ENCODE measurements around the gene B3GALT6. TPM values are rescaled to one million over a fixed set of nuclear protein-coding genes. Genes with fewer than 3 reads are reported as not detected.
A peak's percentile ranks its signal among the peaks of the same experiment; 100 is the strongest.

B3GALT6 gene
- total RNA-seq, 2 experiments from 2014 or later, result 17.5 to 18.9 TPM

- peaks cover 14% of the 10 kb centered on the region for H3K4me1 Mint-ChIP-seq
- no peak for DNase-seq
- H3K27ac Mint-ChIP-seq, result peak overlapping the region; percentile 38
- H3K27me3 Mint-ChIP-seq, result no peaks in the 10 kb centered on the region
- H3K4me3 Mint-ChIP-seq, result no peak overlapping the region
- no peaks in the 10 kb centered on the region for H3K9me3 Mint-ChIP-seq
- H3K36me3 Mint-ChIP-seq, result peaks cover 26% of the 10 kb centered on the region
Observed at GRCh38 chr1:1253314-1253713, 21.3 kb downstream of the B3GALT6 start.

DNA sequence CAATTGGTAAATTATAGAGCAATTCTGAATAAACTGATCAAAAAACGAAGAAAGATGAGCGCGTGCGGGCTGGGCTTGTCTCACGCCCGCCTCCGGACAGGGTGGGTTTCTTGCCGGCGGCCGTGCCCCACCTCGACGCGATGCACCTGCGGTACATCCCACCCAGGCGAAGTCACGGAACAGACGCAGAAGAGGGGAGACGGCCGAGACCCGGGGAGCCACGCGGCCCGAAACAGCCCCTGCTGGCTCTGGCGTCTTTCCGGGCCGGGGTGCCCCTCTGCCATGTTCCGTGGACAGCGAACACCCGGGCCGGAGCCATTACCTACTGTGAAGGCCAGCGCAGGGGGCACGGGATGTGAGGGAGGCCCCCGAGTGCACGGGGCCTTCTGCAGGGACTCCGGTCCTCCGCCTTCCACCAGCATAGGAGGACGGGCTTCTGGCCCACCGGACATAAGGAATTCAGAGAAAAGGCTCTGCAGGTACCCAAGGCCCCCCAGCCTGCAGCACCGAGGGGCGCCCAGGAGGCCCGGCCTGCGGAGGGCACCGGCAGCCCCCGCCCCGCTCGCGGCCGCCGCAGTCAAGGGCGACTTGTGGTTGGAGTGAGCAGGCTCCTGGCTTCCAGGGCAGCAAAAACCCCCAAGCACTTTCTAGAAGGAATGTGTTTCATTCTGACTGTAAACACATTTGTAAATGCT lies 22.1 kb downstream of the B3GALT6 start:
- peaks cover 14% of the 10 kb centered on the region for H3K4me1 Mint-ChIP-seq
- no peaks in the 10 kb centered on the region for H3K27me3 Mint-ChIP-seq
- H3K36me3 Mint-ChIP-seq, result peaks cover 29% of the 10 kb centered on the region
- H3K27ac Mint-ChIP-seq, result no peak overlapping the region
- no peak overlapping the region for H3K4me3 Mint-ChIP-seq
- no peak for DNase-seq
- H3K9me3 Mint-ChIP-seq, result no peaks in the 10 kb centered on the region

GRCh38 chr1:1254667-1254998 lies 22.6 kb downstream of the B3GALT6 start:
- Mint-ChIP-seq H3K27me3 (no peaks in the 10 kb centered on the region), H3K4me3 (no peak overlapping the region), H3K27ac (no peak overlapping the region), H3K9me3 (no peaks in the 10 kb centered on the region), H3K36me3 (peaks cover 32% of the 10 kb centered on the region), H3K4me1 (peaks cover 13% of the 10 kb centered on the region)
- DNase-seq, result no peak

- Mint-ChIP-seq H3K27me3 (no peaks in the 10 kb centered on the region), H3K27ac (no peak overlapping the region), H3K36me3 (peaks cover 35% of the 10 kb centered on the region), H3K9me3 (no peaks in the 10 kb centered on the region), H3K4me3 (no peak overlapping the region), H3K4me1 (peaks cover 11% of the 10 kb centered on the region)
- no peak for DNase-seq
Observed at GRCh38 chr1:1255078-1255477, 23.0 kb downstream of the B3GALT6 start.

DNA sequence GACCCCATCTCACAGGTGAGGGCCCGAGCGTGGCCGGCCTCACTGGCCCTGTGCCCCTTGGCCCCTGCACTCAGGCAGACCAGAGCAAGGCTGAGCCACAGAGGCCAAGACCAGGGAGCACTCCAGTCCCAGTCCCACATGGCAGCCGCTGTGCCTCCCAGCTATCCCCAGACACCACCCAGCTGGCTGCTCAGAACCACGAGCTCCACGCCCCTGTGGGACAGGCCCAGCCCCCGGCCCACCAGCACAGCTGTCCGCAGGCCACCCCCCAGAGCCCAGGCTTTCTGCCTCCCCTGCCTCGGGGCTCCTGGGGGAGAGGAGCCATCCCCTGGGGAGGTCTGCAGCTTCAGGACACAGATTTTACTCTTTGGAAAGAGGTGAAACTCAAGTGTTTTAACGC lies 23.6 kb downstream of the B3GALT6 start:
- H3K4me1 Mint-ChIP-seq, result peaks cover 8% of the 10 kb centered on the region
- H3K4me3 Mint-ChIP-seq, result no peak overlapping the region
- no peak overlapping the region for H3K27ac Mint-ChIP-seq
- H3K27me3 Mint-ChIP-seq, result no peaks in the 10 kb centered on the region
- no peaks in the 10 kb centered on the region for H3K9me3 Mint-ChIP-seq
- DNase-seq, result no peak
- H3K36me3 Mint-ChIP-seq, result peaks cover 35% of the 10 kb centered on the region

DNA sequence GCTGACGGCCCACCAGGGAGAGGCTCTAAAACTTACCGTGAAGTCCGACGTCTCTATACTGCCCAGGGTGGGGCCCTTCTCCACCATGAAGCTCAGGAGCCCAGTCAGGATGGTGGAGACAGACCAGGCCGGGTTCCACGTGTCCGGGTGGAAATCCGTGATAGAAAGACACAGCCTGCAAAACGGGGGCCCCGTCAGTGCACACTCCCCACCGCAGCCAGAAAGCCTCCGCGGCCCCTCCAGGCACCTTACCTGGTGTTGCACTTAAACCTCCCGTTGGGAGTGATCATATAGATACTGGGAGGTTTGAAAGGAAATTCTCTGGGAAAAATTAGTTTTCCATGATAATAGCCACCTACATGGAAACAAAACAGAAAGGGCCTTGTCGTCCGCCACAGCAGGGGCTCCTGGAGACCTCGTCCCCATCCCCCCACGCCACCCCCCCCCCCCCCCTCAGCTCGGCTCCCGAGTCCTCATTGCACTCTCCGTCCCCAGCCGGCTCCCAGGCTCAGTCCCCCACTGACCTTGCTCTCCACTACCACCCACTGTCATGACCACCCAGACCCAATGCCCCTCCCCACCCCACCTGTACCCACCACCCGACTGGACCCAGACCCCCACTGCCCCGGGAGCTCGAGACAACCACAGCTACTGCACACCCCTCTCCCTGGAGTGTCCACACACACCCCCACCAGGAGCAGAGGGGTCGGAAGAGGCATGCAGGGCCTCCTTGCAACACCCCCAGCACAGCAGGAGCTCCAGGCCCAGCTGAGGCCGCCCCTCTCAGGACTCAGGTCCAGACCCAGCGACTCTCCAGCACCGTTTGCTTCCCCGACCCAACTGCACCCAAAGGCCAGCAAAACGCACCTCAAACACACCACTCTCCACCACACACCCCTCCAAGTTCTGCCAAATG lies 25.2 kb downstream of the B3GALT6 start:
- peaks cover 5% of the 10 kb centered on the region for H3K4me1 Mint-ChIP-seq
- H3K27me3 Mint-ChIP-seq, result no peaks in the 10 kb centered on the region
- H3K36me3 Mint-ChIP-seq, result peaks cover 33% of the 10 kb centered on the region
- no peak for DNase-seq
- H3K9me3 Mint-ChIP-seq, result no peaks in the 10 kb centered on the region
- no peak overlapping the region for H3K4me3 Mint-ChIP-seq
- peak overlapping the region; percentile 65 for H3K27ac Mint-ChIP-seq

DNA sequence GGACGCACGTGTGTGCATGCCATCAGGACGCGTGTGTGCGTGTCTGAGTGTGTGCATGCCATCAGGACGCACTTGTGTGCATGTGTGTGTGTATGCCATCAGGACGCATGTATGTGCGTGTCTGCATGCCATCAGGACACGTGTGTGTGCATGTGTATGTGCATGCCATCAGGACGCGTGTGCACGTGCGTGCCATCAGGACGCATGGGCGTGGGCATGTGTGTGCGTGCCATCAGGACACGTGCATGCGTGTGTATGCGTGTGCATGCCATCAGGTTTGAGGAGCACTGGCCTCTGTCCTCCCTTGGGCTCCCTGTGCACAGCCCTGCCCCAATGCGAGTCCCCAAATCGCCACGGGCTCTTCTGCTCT lies 27.1 kb downstream of the B3GALT6 start:
- H3K27me3 Mint-ChIP-seq, result no peaks in the 10 kb centered on the region
- H3K27ac Mint-ChIP-seq, result no peak overlapping the region
- H3K36me3 Mint-ChIP-seq, result peaks cover 26% of the 10 kb centered on the region
- H3K9me3 Mint-ChIP-seq, result no peaks in the 10 kb centered on the region
- H3K4me1 Mint-ChIP-seq, result peaks cover 5% of the 10 kb centered on the region
- H3K4me3 Mint-ChIP-seq, result no peak overlapping the region
- DNase-seq, result no peak

- no peaks in the 10 kb centered on the region for H3K9me3 Mint-ChIP-seq
- no peaks in the 10 kb centered on the region for H3K27me3 Mint-ChIP-seq
- no peak for DNase-seq
- H3K4me3 Mint-ChIP-seq, result no peak overlapping the region
- peaks cover 5% of the 10 kb centered on the region for H3K4me1 Mint-ChIP-seq
- peaks cover 29% of the 10 kb centered on the region for H3K36me3 Mint-ChIP-seq
- peak overlapping the region; percentile 63 for H3K27ac Mint-ChIP-seq
Observed at GRCh38 chr1:1259540-1259939, 27.5 kb downstream of the B3GALT6 start.

DNA sequence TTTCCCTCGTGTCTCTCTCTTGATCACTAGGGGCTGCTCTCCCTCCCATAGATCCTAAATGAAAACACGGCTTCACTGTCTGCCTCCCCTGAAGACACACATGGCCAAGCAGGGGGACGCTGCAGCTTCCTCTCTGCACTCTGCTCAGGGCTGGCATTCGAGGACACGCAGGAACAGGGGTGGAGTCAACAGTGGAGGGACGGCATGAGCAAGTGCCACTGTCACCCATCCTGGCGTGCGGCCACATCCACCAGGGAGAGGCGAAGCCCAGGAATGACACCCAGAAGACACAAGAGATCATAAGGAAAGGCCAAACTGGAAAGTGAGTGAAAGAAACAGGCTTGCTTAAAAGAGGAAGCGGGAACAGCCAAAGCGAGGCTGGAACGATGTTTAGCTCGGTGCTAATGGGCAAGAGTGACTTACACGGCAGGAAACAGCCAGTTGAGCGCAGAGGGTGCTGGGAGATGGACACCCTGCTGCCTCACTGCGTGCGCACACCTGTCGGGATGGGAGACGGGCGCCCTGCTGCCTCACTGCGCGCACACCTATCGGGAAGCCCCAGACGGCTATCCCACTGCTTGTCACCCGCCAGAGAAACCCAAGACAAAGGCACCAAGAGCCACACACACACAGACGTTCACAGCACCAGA lies 28.0 kb downstream of the B3GALT6 start:
- H3K27ac Mint-ChIP-seq, result peak overlapping the region; percentile 63
- peaks cover 29% of the 10 kb centered on the region for H3K36me3 Mint-ChIP-seq
- H3K4me1 Mint-ChIP-seq, result peaks cover 5% of the 10 kb centered on the region
- H3K4me3 Mint-ChIP-seq, result no peak overlapping the region
- H3K9me3 Mint-ChIP-seq, result no peaks in the 10 kb centered on the region
- H3K27me3 Mint-ChIP-seq, result no peaks in the 10 kb centered on the region
- no peak for DNase-seq

DNA sequence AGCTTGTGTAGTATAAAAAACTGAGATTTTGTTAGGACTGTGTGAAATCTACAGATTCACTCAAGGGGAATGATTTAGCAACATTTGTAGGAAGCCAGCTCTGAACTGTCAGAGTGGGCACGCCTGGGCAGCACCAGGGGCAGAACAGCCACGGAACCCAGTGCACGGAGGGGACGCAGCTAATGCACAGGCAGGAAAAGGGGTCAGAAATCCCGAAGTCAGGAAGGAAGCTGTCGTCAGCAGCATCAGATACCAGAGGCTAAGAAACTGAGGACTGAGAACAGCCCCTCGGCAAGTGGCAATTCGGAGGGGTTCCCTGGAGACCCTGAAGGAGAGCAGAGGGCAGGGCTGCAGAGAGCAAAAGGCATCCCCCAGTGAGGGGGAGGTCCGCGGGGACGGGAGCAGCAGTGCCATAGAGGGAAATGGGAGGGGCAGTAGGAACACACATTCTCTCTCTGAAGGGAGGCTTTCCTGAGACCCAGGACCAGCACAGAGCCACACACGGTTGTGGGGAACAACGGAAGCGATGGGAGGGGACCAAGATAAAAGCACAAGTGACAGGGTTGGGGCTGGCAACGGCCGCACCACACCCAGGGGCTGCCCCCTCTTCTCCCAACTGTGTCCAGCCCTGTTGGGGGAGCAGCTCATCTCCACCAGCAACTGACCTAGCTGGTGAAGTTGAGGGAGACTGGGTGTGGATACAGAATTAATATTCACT lies 29.0 kb downstream of the B3GALT6 start:
- Mint-ChIP-seq H3K9me3 (no peaks in the 10 kb centered on the region), H3K36me3 (peaks cover 32% of the 10 kb centered on the region), H3K4me3 (no peak overlapping the region), H3K27ac (peak overlapping the region; percentile 34), H3K4me1 (peaks cover 5% of the 10 kb centered on the region), H3K27me3 (no peaks in the 10 kb centered on the region)
- no peak for DNase-seq

DNA sequence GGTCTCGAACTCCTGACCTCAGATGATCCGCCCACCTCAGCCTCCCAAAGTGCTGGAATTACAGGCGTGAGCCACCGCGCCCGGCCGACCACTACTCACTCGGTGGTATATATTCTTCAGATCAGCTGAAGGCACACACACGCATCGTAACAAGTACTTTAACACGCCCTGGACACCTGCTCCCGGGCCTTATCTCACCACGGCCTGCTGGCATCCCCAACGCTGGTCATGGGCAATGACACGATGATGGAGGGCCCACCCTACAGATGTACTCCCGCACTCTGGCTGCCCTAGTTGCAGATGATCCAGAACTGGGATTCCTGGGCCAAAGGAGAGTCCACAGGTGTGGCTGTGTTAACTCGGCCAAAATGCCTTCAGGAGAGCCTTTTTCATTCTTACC lies 30.0 kb downstream of the B3GALT6 start:
- H3K4me3 Mint-ChIP-seq, result no peak overlapping the region
- H3K36me3 Mint-ChIP-seq, result peaks cover 37% of the 10 kb centered on the region
- no peak overlapping the region for H3K27ac Mint-ChIP-seq
- H3K4me1 Mint-ChIP-seq, result peaks cover 5% of the 10 kb centered on the region
- no peaks in the 10 kb centered on the region for H3K27me3 Mint-ChIP-seq
- no peak for DNase-seq
- H3K9me3 Mint-ChIP-seq, result no peaks in the 10 kb centered on the region

- Mint-ChIP-seq H3K4me3 (no peak overlapping the region), H3K27me3 (no peaks in the 10 kb centered on the region), H3K27ac (peak overlapping the region; percentile 29), H3K9me3 (no peaks in the 10 kb centered on the region), H3K36me3 (peaks cover 36% of the 10 kb centered on the region), H3K4me1 (peaks cover 5% of the 10 kb centered on the region)
- DNase-seq, result no peak
Observed at GRCh38 chr1:1262758-1263157, 30.7 kb downstream of the B3GALT6 start.

GRCh38 chr1:1264026-1264425 lies 32.0 kb downstream of the B3GALT6 start:
- Mint-ChIP-seq H3K27ac (no peak overlapping the region), H3K36me3 (peaks cover 37% of the 10 kb centered on the region), H3K4me3 (no peak overlapping the region), H3K27me3 (no peaks in the 10 kb centered on the region), H3K9me3 (no peaks in the 10 kb centered on the region), H3K4me1 (peaks cover 5% of the 10 kb centered on the region)
- DNase-seq, result no peak

DNA sequence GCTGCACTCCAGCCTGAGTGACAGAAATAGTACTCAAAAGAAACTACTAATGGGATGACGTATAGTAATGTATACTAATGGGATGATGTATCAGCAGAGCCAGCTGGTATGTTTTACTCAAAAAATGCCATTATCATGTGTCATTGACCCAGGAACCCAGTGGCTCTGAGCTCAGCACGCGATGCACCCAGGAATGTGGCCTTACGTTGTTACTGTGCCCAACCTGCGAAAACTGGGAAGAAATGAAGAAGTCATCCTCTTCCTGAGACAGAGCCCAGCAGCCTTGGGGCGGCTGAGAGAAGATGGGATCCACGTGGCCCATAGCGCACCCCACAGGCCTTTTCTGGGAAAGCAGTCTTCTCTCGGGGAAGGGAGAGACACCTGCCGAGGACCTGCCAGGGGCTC lies 32.8 kb downstream of the B3GALT6 start:
- H3K27ac Mint-ChIP-seq, result no peak overlapping the region
- no peak overlapping the region for H3K4me3 Mint-ChIP-seq
- no peaks in the 10 kb centered on the region for H3K9me3 Mint-ChIP-seq
- no peaks in the 10 kb centered on the region for H3K27me3 Mint-ChIP-seq
- peaks cover 5% of the 10 kb centered on the region for H3K4me1 Mint-ChIP-seq
- DNase-seq, result no peak
- peaks cover 33% of the 10 kb centered on the region for H3K36me3 Mint-ChIP-seq

Data from activated naive CD8-positive, alpha-beta T cell treated with anti-CD3 and anti-CD28 coated beads for 36 hours (primary cell).